PC-3 (cell line): ENCODE results near the gene POLR2B. TPM values are rescaled to one million over a fixed set of nuclear protein-coding genes. Genes with fewer than 3 reads are reported as not detected.

ENCODE experiments used
- ATAC-seq: fragments of 200-7000 bp; cut with Tn5 transposase; 2 replicates; pipeline ENCODE4 v1.9.1; 2020; ENCODE audit warnings: mild to moderate bottlenecking, moderate library complexity
- BruUV-seq: library from RNA; stranded (reverse); fragments of 400-500 nt; replicated peaks from 2 replicates; lab custom pipeline; 2021; lab: Mats Ljungman, UMichigan
- CTCF ChIA-PET: fragments of 300-600 bp; sonication (Branson Sonifier 250); formaldehyde crosslinking; loops from one replicate; lab custom pipeline; 2022; ENCODE audit warnings: antibody characterized with exemption; lab: Charles Lee
- POLR2A ChIA-PET: fragments of 300-600 bp; sonication (Branson Sonifier 250); formaldehyde crosslinking; loops from one replicate; lab custom pipeline; 2022; ENCODE audit warnings: antibody characterized with exemption; ENCODE audit not compliant: unreplicated experiment; lab: Charles Lee
- DNase-seq: peaks from one replicate; pipeline ENCODE4 v3.0.0-alpha.2; 2015
- H2AFZ ChIP-seq: fragments of 300-600 bp; sonication (generic); 2 replicates; pipeline ENCODE4 v1.6.0; 2016; ENCODE audit warnings: antibody characterized with exemption, low read length
- H3F3A ChIP-seq: fragments of 300-600 bp; sonication (generic); one replicate; pipeline ENCODE4 v1.6.0; 2017; ENCODE audit warnings: antibody characterized with exemption, low read length, control low read depth, mild to moderate bottlenecking; ENCODE audit not compliant: unreplicated experiment
- H3K27ac ChIP-seq: fragments of 300-600 bp; sonication (generic); 2 replicates; pipeline ENCODE4 v1.5.1; 2016; ENCODE audit warnings: mild to moderate bottlenecking, low read length
- H3K27me3 ChIP-seq: fragments of 300-600 bp; sonication (generic); 2 replicates; pipeline ENCODE4 v1.6.1; 2016; ENCODE audit warnings: low read length, mixed read lengths
- H3K36me3 ChIP-seq: fragments of 300-600 bp; sonication (generic); 2 replicates; pipeline ENCODE4 v1.6.1; 2016; ENCODE audit warnings: low read depth, mixed run types, low read length, mixed read lengths
- H3K4me1 ChIP-seq: fragments of 300-600 bp; sonication (generic); 2 replicates; pipeline ENCODE4 v1.5.1; 2016; ENCODE audit warnings: low read length; ENCODE audit not compliant: insufficient read depth
- H3K4me2 ChIP-seq: fragments of 300-600 bp; sonication (generic); 2 replicates; pipeline ENCODE4 v1.6.0; 2016; ENCODE audit warnings: low read length
- H3K4me3 ChIP-seq: fragments of 300-600 bp; sonication (generic); 2 replicates; pipeline ENCODE4 v1.5.1; 2016; ENCODE audit warnings: mild to moderate bottlenecking, low read length, mixed read lengths
- H3K79me2 ChIP-seq: fragments of 300-600 bp; sonication (generic); 2 replicates; pipeline ENCODE4 v1.6.1; 2017; ENCODE audit warnings: low read length, mixed read lengths
- H3K9ac ChIP-seq: fragments of 300-600 bp; sonication (generic); 2 replicates; pipeline ENCODE4 v1.6.0; 2016; ENCODE audit warnings: mild to moderate bottlenecking, low read length
- H3K9me2 ChIP-seq: fragments of 300-600 bp; sonication (generic); replicated peaks from 2 replicates; pipeline ENCODE4 v1.6.1; 2016; ENCODE audit warnings: mixed run types, low read length, mixed read lengths
- H3K9me3 ChIP-seq: fragments of 300-600 bp; sonication (generic); 2 replicates; pipeline ENCODE4 v1.6.1; 2016; ENCODE audit warnings: low read length, mixed read lengths
- H4K20me1 ChIP-seq: fragments of 300-600 bp; sonication (generic); 2 replicates; pipeline ENCODE4 v1.6.1; 2016; ENCODE audit warnings: low read length, mixed read lengths
- CTCF ChIP-seq: fragments of 300-600 bp; sonication (generic); conservative IDR thresholded peaks from 2 replicates; pipeline ENCODE4 v1.5.1; 2017; ENCODE audit warnings: antibody characterized with exemption, low read depth, mild to moderate bottlenecking, low read length
- EZH2 ChIP-seq: fragments of 300-600 bp; sonication (generic); IDR thresholded peaks from one replicate; pipeline ENCODE4 v1.6.1; 2017; ENCODE audit warnings: antibody characterized with exemption, mild to moderate bottlenecking, low read length; ENCODE audit not compliant: unreplicated experiment
- EZH2phosphoT487 ChIP-seq: fragments of 300-600 bp; sonication (generic); IDR thresholded peaks from 2 replicates; pipeline ENCODE4 v1.6.1; 2018; ENCODE audit warnings: mild to moderate bottlenecking, antibody characterized with exemption, low read length, borderline replicate concordance
- intact Hi-C: fragments of 100-400 bp; cut with micrococcal nuclease; formaldehyde crosslinking; loops from 2 replicates; pipeline ENCODE4 v1.9.0; 2023
- total RNA-seq: library from RNA; depleted of rRNA; stranded (reverse); fragments of >200 nt; gene quantifications from 2 replicates; pipeline ENCODE4 v1.2.3, GENCODE V29; 2014

The POLR2B gene
- total RNA-seq, 1 experiment from 2014 or later, result 190 TPM

- Histone ChIP-seq H3K4me1 (peaks cover 12% of the 10 kb centered on the region), H3K4me2 (no peak overlapping the region), H3K9me3 (no peaks in the 10 kb centered on the region), H3K27ac (no peak overlapping the region), H3K79me2 (no peaks in the 10 kb centered on the region), H3F3A (no peaks in the 10 kb centered on the region), H3K4me3 (no peak overlapping the region), H4K20me1 (no peaks in the 10 kb centered on the region), H3K27me3 (no peaks in the 10 kb centered on the region), H3K9ac (no peak overlapping the region), H3K9me2 (no peaks in the 10 kb centered on the region), H3K36me3 (no peaks in the 10 kb centered on the region), H2AFZ (no peak overlapping the region)
- no peak for TF ChIP-seq CTCF
- TF ChIP-seq EZH2phosphoT487, result no peak
- TF ChIP-seq EZH2, result no peak
- no TSS peak for BruUV-seq
- CTCF ChIA-PET, result no interaction called here
- ATAC-seq, result no peak
- DNase-seq, result no peak
- intact Hi-C loops, result no loop called here
- POLR2A ChIA-PET, result no interaction called here
These were observed 38.3 kb upstream of the POLR2B start for GRCh38 chr4:56940403-56940802.

GRCh38 chr4:56940971-56941370 lies 37.7 kb upstream of the POLR2B start:
- Histone ChIP-seq H3K4me1 (peaks cover 12% of the 10 kb centered on the region), H3K9me3 (no peaks in the 10 kb centered on the region), H3K36me3 (no peaks in the 10 kb centered on the region), H3K27me3 (no peaks in the 10 kb centered on the region), H3K9me2 (no peaks in the 10 kb centered on the region), H4K20me1 (no peaks in the 10 kb centered on the region), H3K27ac (no peak overlapping the region), H3K9ac (no peak overlapping the region), H3K4me3 (no peak overlapping the region), H3K4me2 (no peak overlapping the region), H3F3A (no peaks in the 10 kb centered on the region), H3K79me2 (no peaks in the 10 kb centered on the region), H2AFZ (no peak overlapping the region)
- POLR2A ChIA-PET, result interaction anchor here (0.6 kb wide), 1 partner anchor 14 kb away, joined by 3 read pairs; no protein-coding TSS in a partner anchor
- DNase-seq (no peak), ATAC-seq (peak; percentile 16; the same call in 1 of the 2 replicates)
- CTCF ChIA-PET, result no interaction called here
- no TSS peak for BruUV-seq
- intact Hi-C loops, result no loop called here
- TF ChIP-seq EZH2phosphoT487, result no peak
- TF ChIP-seq EZH2, result no peak
- TF ChIP-seq CTCF, result no peak

GRCh38 chr4:56941403-56941802 lies 37.3 kb upstream of the POLR2B start:
- BruUV-seq, result no TSS peak

More at GRCh38 chr4:56941403-56941802, 37.3 kb upstream of the POLR2B start:
- Histone ChIP-seq H3K27me3 (no peaks in the 10 kb centered on the region), H3K4me3 (no peak overlapping the region), H3K9me2 (no peaks in the 10 kb centered on the region), H3K9me3 (no peaks in the 10 kb centered on the region), H3K36me3 (no peaks in the 10 kb centered on the region), H3K79me2 (no peaks in the 10 kb centered on the region), H3K4me1 (peaks cover 12% of the 10 kb centered on the region), H4K20me1 (no peaks in the 10 kb centered on the region), H2AFZ (no peak overlapping the region), H3K9ac (no peak overlapping the region), H3K4me2 (no peak overlapping the region), H3K27ac (no peak overlapping the region), H3F3A (no peaks in the 10 kb centered on the region)
- ChIA-PET POLR2A (interaction anchor here (0.6 kb wide), 1 partner anchor 13 kb away, joined by 3 read pairs; no protein-coding TSS in a partner anchor), CTCF (no interaction called here)
- intact Hi-C loops, result no loop called here
- no peak for TF ChIP-seq CTCF
- TF ChIP-seq EZH2, result no peak
- TF ChIP-seq EZH2phosphoT487, result no peak
- ATAC-seq, result no peak
- no peak for DNase-seq
